ENCODE data around the gene CFD. TPM values are rescaled to one million over a fixed set of nuclear protein-coding genes. Genes with fewer than 3 reads are reported as not detected.

The CFD gene
- total and polyA plus RNA-seq, 10 of the 15 experiments (the other 5 are each of a cell fraction or from before 2014, with no cell fraction given): 0.05 to 1.1 (median 0.38) TPM; not detected in 4

- intact Hi-C loops (cut with micrococcal nuclease; ENCODE audit: unreplicated experiment): loop anchor here (2.0 to 5.0 kb wide), 3 partner anchors 91 to 135 kb away; partner anchors contain the start of gene WDR18
- H3K4me2 ChIP-seq (ENCODE audit: control insufficient read depth, insufficient read depth): 0 out of 2 replicates have a peak overlapping the region, but pooled peaks have one; percentile 66
- RAD21 ChIA-PET (ENCODE audit: unreplicated experiment): interaction anchor here (2.5 to 4.5 kb wide), 3 partner anchors 46 to 62 kb away, joined by 22 to 46 read pairs (median 30); no protein-coding TSS in a partner anchor
- H3K27me3 ChIP-seq (replicated peaks in 1 of 2; ENCODE audit: control insufficient read depth in 2 of 2, insufficient read depth in 2 of 2, low read length in 1 of 2): no peaks in the 10 kb centered on the region; a peak in 1 of 4 replicates
- H3K4me3 ChIP-seq: peak overlapping the region; percentile 16; the same call in 1 of the 2 replicates
- WGBS (ENCODE audit: insufficient coverage, insufficient replicate concordance, low lambda C conversion rate, missing lambda C conversion rate): 89% methylated on average over 15 of the region's 60 CpGs
- FAIRE-seq (no peak), DNase-seq (ENCODE audit: low read depth, low spot score) (no peak), ATAC-seq (peak; percentile 61)
- no peak for TF ChIP-seq SUPT20H (IDR thresholded peaks at IDR 0.05; ENCODE audit: borderline replicate concordance, control insufficient read depth, low read depth, low read length)
- 0 out of 2 replicates have a peak, but pooled peaks have one; percentile 19 for TF ChIP-seq IKZF1 (conservative IDR thresholded peaks at IDR 0.05)
- peak in 1 of 2 experiments; percentile 62; a peak in 1 of 4 replicates for TF ChIP-seq BHLHE40 (IDR thresholded peaks at IDR 0.05; ENCODE audit: borderline replicate concordance in 1 of 2, low read depth in 2 of 2, low read length in 1 of 2)
- TF ChIP-seq SMC3 (IDR thresholded peaks at IDR 0.05; ENCODE audit: borderline replicate concordance, low read length): peak; percentile 19; the same call in 1 of the 2 replicates
- no peak for TF ChIP-seq NRF1 (conservative IDR thresholded peaks at IDR 0.05; ENCODE audit: low read depth, low read length)
- no peak for TF ChIP-seq ZZZ3 (IDR thresholded peaks at IDR 0.05; ENCODE audit: control insufficient read depth, insufficient read length, low read depth)
- 0 out of 2 replicates have a peak, but pooled peaks have one; percentile 16 for TF ChIP-seq ZBTB33 (IDR thresholded peaks at IDR 0.05)
- 0 out of 3 replicates have a peak, but pooled peaks of 1 of the 2 experiments have one; percentile 0 for TF ChIP-seq EGR1 (IDR thresholded peaks at IDR 0.05; ENCODE audit: borderline replicate concordance in 1 of 2, low read depth in 2 of 2, low read length in 2 of 2)
- TF ChIP-seq CTCF (IDR thresholded peaks at IDR 0.05 in 2 of 3, conservative IDR thresholded peaks at IDR 0.05 in 1 of 3; ENCODE audit: control insufficient read depth in 2 of 3, extremely low read depth in 1 of 3, insufficient read depth in 1 of 3, low read depth in 3 of 3, low read length in 3 of 3): peak in 2 of 3 experiments; percentile 29 to 63; a peak in 4 of 6 replicates
- in situ Hi-C loops (cut with MboI): no loop called here
- no peak overlapping the region for H3K9ac ChIP-seq (ENCODE audit: control insufficient read depth, insufficient read depth, low read length)
- H4K20me1 ChIP-seq (ENCODE audit: control insufficient read depth, insufficient read depth): no peaks in the 10 kb centered on the region
- POLR2A ChIA-PET: interaction anchor here (0.9 to 1.3 kb wide), 2 partner anchors 58 to 88 kb away, joined by 3 to 4 read pairs; no protein-coding TSS in a partner anchor
- H2AFZ ChIP-seq (ENCODE audit: control insufficient read depth, low read depth, low read length): no peak overlapping the region
- CTCF ChIA-PET: interaction anchor here (1.9 to 2.8 kb wide), 9 partner anchors 31 to 123 kb away, joined by 5 to 50 read pairs (median 24); partner anchors contain the start of genes KISS1R, MED16, RNU6-9 and WDR18
- no peaks in the 10 kb centered on the region for H3K9me3 ChIP-seq (replicated peaks; ENCODE audit: control insufficient read depth, insufficient read depth, low read length)
- no peak overlapping the region for H3K27ac ChIP-seq (ENCODE audit: control insufficient read depth, insufficient read depth)
- BruUV-seq (replicated peaks): no TSS peak
- no peaks in the 10 kb centered on the region for H3K79me2 ChIP-seq (ENCODE audit: control insufficient read depth, insufficient read depth, low read length)
- peaks cover 10% of the 10 kb centered on the region for H3K4me1 ChIP-seq (ENCODE audit: control insufficient read depth, insufficient read depth, low read length)
- no peaks in the 10 kb centered on the region for H3K36me3 ChIP-seq (ENCODE audit: control insufficient read depth in 2 of 2, insufficient read depth in 2 of 2, low read length in 1 of 2)
- SMC1A ChIA-PET (ENCODE audit: uncharacterized antibody, unreplicated experiment): interaction anchor here (2.1 kb wide), 3 partner anchors 45 to 122 kb away, joined by 12 to 15 read pairs (median 12); partner anchors contain the start of gene WDR18
Measured at GRCh38 chr19:861756-862580, 2.5 kb downstream of the CFD start.
